ENCODE data around the gene PLXNA2.

GRCh38 chr1:208007319-208007937, 236.8 kb downstream of the PLXNA2 start:
- TF ChIP-seq CTCF (IDR thresholded peaks at IDR 0.05): no peak
- TF ChIP-seq POLR2A (IDR thresholded peaks at IDR 0.05): no peak
